GM18861 (cell line): ENCODE measurements around the gene PPIE.

Experiments
- ATAC-seq: cut with Tn5 transposase; IDR thresholded peaks from one replicate; pipeline ENCODE4 v1.9.1; 2021; ENCODE audit not compliant: unreplicated experiment

PPIE gene

DNA sequence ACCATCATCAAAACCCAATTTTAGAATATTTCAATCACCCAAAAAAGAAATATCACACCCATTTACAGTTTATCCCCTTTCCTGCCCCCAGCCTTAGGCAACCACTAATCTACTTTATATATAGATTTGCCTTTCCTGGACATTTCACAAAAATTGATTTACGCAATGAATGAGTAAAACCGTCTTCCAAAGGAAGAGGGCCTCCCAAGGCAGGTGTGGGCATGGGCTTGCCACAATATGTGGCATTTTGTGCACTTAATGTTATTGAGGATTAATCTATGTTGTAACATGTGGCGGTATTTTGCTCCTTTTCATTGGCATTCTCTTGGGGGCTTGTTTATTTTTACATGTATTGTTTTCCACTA is 61.8 kb downstream of the PPIE start:
- no peak for ATAC-seq

- ATAC-seq: no peak
Measured at GRCh38 chr1:39802496-39803260, 64.0 kb downstream of the PPIE start.

DNA sequence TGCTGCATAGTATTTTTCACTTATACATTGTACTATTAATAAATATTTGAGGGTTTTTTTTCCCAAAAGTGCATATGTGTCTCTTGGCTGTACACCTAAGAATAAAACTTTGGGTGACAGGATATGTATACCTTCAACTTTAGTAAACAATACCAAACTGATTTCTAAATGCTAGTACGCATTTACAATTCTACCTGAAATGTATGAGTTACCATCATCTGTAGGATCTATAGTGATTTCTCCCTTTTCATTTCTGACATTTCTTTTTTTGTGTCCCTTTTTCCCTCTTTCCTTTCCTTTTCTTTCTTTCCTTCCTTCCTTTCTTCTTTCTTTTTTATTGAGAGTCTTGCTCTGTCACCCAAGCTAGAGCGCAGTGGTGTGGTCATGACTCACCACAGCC is 66.7 kb downstream of the PPIE start:
- no peak for ATAC-seq

DNA sequence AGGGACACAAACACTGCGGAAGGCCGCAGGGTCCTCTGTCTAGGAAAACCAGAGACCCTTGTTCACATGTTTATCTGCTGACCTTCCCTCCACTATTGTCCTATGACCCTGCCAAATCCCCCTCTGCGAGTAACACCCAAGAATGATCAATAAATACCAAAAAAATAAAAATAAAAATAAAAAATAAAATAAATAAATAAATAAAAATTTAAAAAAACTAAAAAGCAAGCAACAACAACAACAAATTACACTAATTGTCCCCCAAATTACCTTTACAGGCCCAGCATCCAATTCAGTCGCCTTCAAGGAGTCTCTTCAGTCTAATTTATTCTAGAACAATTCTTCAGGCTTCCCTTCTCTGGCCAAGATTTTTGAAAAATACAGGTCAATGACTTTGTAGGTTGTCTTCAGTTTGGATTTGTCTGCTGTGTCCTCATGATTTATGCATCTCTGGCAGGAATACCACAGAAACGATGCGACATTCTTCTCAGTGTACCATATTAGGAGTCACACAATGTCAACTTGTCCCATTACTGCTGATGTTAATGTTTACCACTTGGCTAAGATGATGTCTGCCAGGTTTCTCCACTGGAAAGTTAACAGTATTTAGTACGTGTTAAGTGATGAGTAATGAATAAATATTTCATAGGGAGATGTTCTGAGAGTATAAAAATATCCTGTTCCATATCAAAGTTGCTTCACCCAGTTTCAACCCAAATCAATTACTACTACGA is 70.3 kb downstream of the PPIE start:
- no peak for ATAC-seq

DNA sequence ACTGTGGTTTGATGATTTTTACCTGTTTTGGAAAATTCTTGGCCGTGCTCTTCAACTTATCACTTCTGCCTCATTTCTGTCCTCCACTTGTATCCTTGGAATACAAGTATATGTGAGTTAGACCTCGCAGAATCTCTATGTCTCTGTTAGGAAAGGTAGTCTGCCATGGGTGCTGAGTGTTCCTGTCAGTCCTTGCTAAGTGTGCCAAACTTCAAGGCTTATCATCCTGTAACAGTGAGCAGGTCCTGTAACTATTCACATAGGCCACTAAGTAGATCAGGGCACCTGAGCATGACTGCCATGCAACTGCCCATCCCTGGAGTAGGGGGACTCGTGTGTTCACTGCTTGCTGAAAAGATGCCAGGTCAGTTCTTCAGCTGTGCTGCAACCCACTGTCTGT is 74.2 kb downstream of the PPIE start:
- no peak for ATAC-seq
